Vagina (tissue), 2 donors: ENCODE data around the gene GRK5. TPM values are rescaled to one million over a fixed set of nuclear protein-coding genes. Genes with fewer than 3 reads are reported as not detected.

Experiments
- DNase-seq, 2 donors: peaks; one replicate each; pipeline ENCODE4 v3.0.0-alpha.2; 2017; ENCODE audit errors: extremely low spot score in 2 of 2
- H3K27ac ChIP-seq: fragments of 200-600 bp; sonication (generic); one replicate; pipeline ENCODE4 v1.5.1; 2019
- H3K27me3 ChIP-seq: fragments of 200-600 bp; sonication (generic); one replicate; pipeline ENCODE4 v1.5.1; 2019
- H3K36me3 ChIP-seq, 2 donors: fragments of 200-600 bp; sonication (generic); one replicate each; pipeline ENCODE4 v1.5.1; 2017 to 2019
- H3K4me1 ChIP-seq: fragments of 200-600 bp; sonication (generic); one replicate; pipeline ENCODE4 v1.5.1; 2019
- H3K4me3 ChIP-seq, 2 donors: fragments of 200-600 bp; sonication (generic); 1 replicate in 1 of 2; 2 replicates in 1 of 2; pipeline ENCODE4 v1.5.1; 2016 to 2019
- H3K9me3 ChIP-seq: fragments of 200-600 bp; sonication (generic); one replicate; pipeline ENCODE4 v1.5.1; 2019
- CTCF ChIP-seq, 3 experiments: fragments of 450-650 bp in 2 of 3; fragments of 200-600 bp in 1 of 3; sonication (generic) in 1 of 3; IDR thresholded peaks; one replicate each; pipeline ENCODE4 v1.5.1; 2017 to 2019; ENCODE audit warnings: antibody characterized with exemption in 3 of 3, mild to moderate bottlenecking in 2 of 3, moderate library complexity in 2 of 3
- POLR2A ChIP-seq, 2 donors: fragments of 450-650 bp; IDR thresholded peaks; one replicate each; pipeline ENCODE4 v1.6.1; 2017; ENCODE audit warnings: antibody characterized with exemption in 2 of 2, mild to moderate bottlenecking in 2 of 2, moderate library complexity in 2 of 2
- POLR2AphosphoS5 ChIP-seq, 2 donors: sonication (generic); formaldehyde crosslinking; IDR thresholded peaks; one replicate each; pipeline ENCODE4 v1.9.0; 2017; ENCODE audit warnings: antibody characterized with exemption in 2 of 2, mild to moderate bottlenecking in 2 of 2, low read depth in 1 of 2; ENCODE audit not compliant: insufficient read depth in 1 of 2
- intact Hi-C: fragments of 100-400 bp; cut with DNase I; formaldehyde crosslinking; loops from one replicate; pipeline ENCODE4 v1.15.1; 2023
- total RNA-seq: library from RNA; depleted of rRNA; stranded (reverse); fragments of >200 nt; gene quantifications from one replicate; pipeline ENCODE4 v1.2.3, GENCODE V29; 2016

The GRK5 gene
- total RNA-seq, 1 donor from 2014 or later: 16.5 TPM

GRCh38 chr10:119320981-119321380 lies 113.6 kb downstream of the GRK5 start:
- no peak overlapping the region for H3K27ac ChIP-seq
- intact Hi-C loops: no loop called here
- no peaks in the 10 kb centered on the region for H3K27me3 ChIP-seq
- no peak for TF ChIP-seq POLR2AphosphoS5 (IDR thresholded peaks at IDR 0.05; ENCODE audit: insufficient read depth in 1 of 2, low read depth in 1 of 2)
- TF ChIP-seq POLR2A (IDR thresholded peaks at IDR 0.05): no peak
- no peak for TF ChIP-seq CTCF (IDR thresholded peaks at IDR 0.05)
- H3K4me1 ChIP-seq: peaks cover 34% of the 10 kb centered on the region
- H3K36me3 ChIP-seq: no peaks in the 10 kb centered on the region
- no peaks in the 10 kb centered on the region for H3K9me3 ChIP-seq
- H3K4me3 ChIP-seq: no peak overlapping the region
- DNase-seq: no peak

- DNase-seq: no peak
- Histone ChIP-seq H3K36me3 (no peaks in the 10 kb centered on the region), H3K27ac (no peak overlapping the region), H3K9me3 (no peaks in the 10 kb centered on the region), H3K4me1 (peaks cover 10% of the 10 kb centered on the region), H3K4me3 (no peak overlapping the region), H3K27me3 (no peaks in the 10 kb centered on the region)
- TF ChIP-seq CTCF (IDR thresholded peaks at IDR 0.05) (no peak), POLR2A (IDR thresholded peaks at IDR 0.05) (no peak), POLR2AphosphoS5 (IDR thresholded peaks at IDR 0.05; ENCODE audit: insufficient read depth in 1 of 2, low read depth in 1 of 2) (no peak)
- intact Hi-C loops: no loop called here
These were observed 116.0 kb downstream of the GRK5 start for GRCh38 chr10:119323085-119324016.

- Histone ChIP-seq H3K27me3 (no peaks in the 10 kb centered on the region), H3K27ac (no peak overlapping the region), H3K4me3 (no peak overlapping the region), H3K4me1 (no peaks in the 10 kb centered on the region), H3K9me3 (no peaks in the 10 kb centered on the region), H3K36me3 (no peaks in the 10 kb centered on the region)
- intact Hi-C loops: no loop called here
- TF ChIP-seq POLR2AphosphoS5 (IDR thresholded peaks at IDR 0.05; ENCODE audit: insufficient read depth in 1 of 2, low read depth in 1 of 2) (no peak), POLR2A (IDR thresholded peaks at IDR 0.05) (no peak), CTCF (IDR thresholded peaks at IDR 0.05) (no peak)
- DNase-seq: no peak
These were observed 117.8 kb downstream of the GRK5 start for GRCh38 chr10:119325131-119325530.

- Histone ChIP-seq H3K9me3 (no peaks in the 10 kb centered on the region), H3K27me3 (no peaks in the 10 kb centered on the region), H3K36me3 (no peaks in the 10 kb centered on the region), H3K4me3 (no peak overlapping the region), H3K27ac (no peak overlapping the region), H3K4me1 (no peaks in the 10 kb centered on the region)
- intact Hi-C loops: no loop called here
- TF ChIP-seq CTCF (IDR thresholded peaks at IDR 0.05): no peak
- no peak for TF ChIP-seq POLR2A (IDR thresholded peaks at IDR 0.05)
- no peak for TF ChIP-seq POLR2AphosphoS5 (IDR thresholded peaks at IDR 0.05; ENCODE audit: insufficient read depth in 1 of 2, low read depth in 1 of 2)
- DNase-seq: no peak
These were observed 118.8 kb downstream of the GRK5 start for GRCh38 chr10:119326167-119326566.
